HEK293T (cell line): ENCODE data around the gene ACBD6.

Experiments
- ARNT ChIP-seq: fragments of 450-650 bp; IDR thresholded peaks from 2 replicates; pipeline ENCODE4 v1.6.1; 2017; ENCODE audit warnings: mild to moderate bottlenecking
- BHLHE40 ChIP-seq: fragments of 450-650 bp; IDR thresholded peaks from 2 replicates; pipeline ENCODE4 v1.6.1; 2016; ENCODE audit warnings: mild to moderate bottlenecking, moderate library complexity, borderline replicate concordance
- ELF4 ChIP-seq: fragments of 450-650 bp; IDR thresholded peaks from 2 replicates; pipeline ENCODE4 v1.6.1; 2017; ENCODE audit warnings: antibody characterized with exemption
- FOXM1 ChIP-seq: fragments of 450-650 bp; IDR thresholded peaks from 2 replicates; pipeline ENCODE4 v1.6.1; 2017; ENCODE audit warnings: mild to moderate bottlenecking, borderline replicate concordance
- SP1 ChIP-seq: fragments of 450-650 bp; IDR thresholded peaks from 2 replicates; pipeline ENCODE4 v1.6.1; 2017
- ZNF384 ChIP-seq: fragments of 450-650 bp; IDR thresholded peaks from 2 replicates; pipeline ENCODE4 v1.6.1; 2016

DNA sequence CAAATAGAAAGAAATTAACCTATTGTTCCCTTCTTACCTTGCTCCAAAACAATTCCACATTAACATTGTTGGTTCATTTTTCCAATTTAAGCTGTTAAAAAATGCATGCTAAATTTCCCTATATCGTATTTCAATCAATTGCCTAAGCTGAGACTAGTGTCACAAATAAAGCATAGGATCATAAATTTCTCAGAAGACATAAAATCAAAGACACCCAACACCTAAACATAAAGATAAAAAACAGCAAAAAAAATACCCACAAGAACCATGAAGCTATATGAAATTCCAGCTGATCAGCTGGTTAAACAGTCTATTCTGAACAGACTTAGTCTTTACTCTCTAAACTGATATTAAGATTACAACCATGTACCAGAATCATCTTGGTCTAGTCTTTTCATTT, 32.3 kb downstream of the ACBD6 start:
- no peak for TF ChIP-seq ELF4
- no peak for TF ChIP-seq FOXM1
- no peak for TF ChIP-seq ARNT
- no peak for TF ChIP-seq SP1
- 0 out of 2 replicates have a peak, but pooled peaks have one; percentile 45 for TF ChIP-seq ZNF384
- TF ChIP-seq BHLHE40 = no peak
